ENCODE data around the gene FERD3L. TPM values are rescaled to one million over a fixed set of nuclear protein-coding genes. Genes with fewer than 3 reads are reported as not detected.

The FERD3L gene
- total and polyA plus RNA-seq, 2 of the 8 experiments (the other 6 are each of a cell fraction or from before 2014, with no cell fraction given): not detected

GRCh38 chr7:19113855-19114550 is 31.2 kb downstream of the FERD3L start:
- POLR2A ChIA-PET (ENCODE audit: partially characterized antibody): interaction anchor here (0.9 kb wide), 1 partner anchor 32 kb away, joined by 3 read pairs; no protein-coding TSS in a partner anchor
- H3K14ac ChIP-seq (ENCODE audit: insufficient read length): no peak overlapping the region
- no peak overlapping the region for H4K91ac ChIP-seq (replicated peaks; ENCODE audit: insufficient read length, low read length)
- no peak overlapping the region for H2BK5ac ChIP-seq (ENCODE audit: low read depth, low read length)
- H3K9ac ChIP-seq (replicated peaks in 1 of 4; ENCODE audit: extremely low read depth in 1 of 4, low read depth in 3 of 4, low read length in 3 of 4): no peak overlapping the region
- H2AFZ ChIP-seq (ENCODE audit: low read length): no peak overlapping the region
- H3K79me1 ChIP-seq (ENCODE audit: low read depth, low read length): no peaks in the 10 kb centered on the region
- WGBS, 2 experiments (ENCODE audit: extremely low coverage in 1 of 2, insufficient coverage in 1 of 2, insufficient read length in 1 of 2, insufficient replicate concordance in 2 of 2, low coverage in 1 of 2, low lambda C conversion rate in 2 of 2, missing lambda C conversion rate in 1 of 2): 11 to 100% methylated on average over 1 to 3 of the region's 3 CpGs
- H3K36me3 ChIP-seq (ENCODE audit: control insufficient read depth in 2 of 4, insufficient read depth in 4 of 4, low read length in 3 of 4): no peaks in the 10 kb centered on the region; a peak in 1 of 8 replicates
- peaks cover 71 to 99% (median 91%) of the 10 kb centered on the region in 4 experiments for H3K27me3 ChIP-seq (replicated peaks in 1 of 4; ENCODE audit: control insufficient read depth in 3 of 4, extremely low read depth in 1 of 4, insufficient read depth in 3 of 4, low read length in 3 of 4)
- CTCF ChIA-PET (ENCODE audit: partially characterized antibody): interaction anchor here (0.7 to 1.9 kb wide), 3 partner anchors 18 to 226 kb away, joined by 3 to 5 read pairs (median 5); no protein-coding TSS in a partner anchor
- H3K18ac ChIP-seq (ENCODE audit: extremely low read depth, low read length): no peak overlapping the region
- H3K23me2 ChIP-seq (ENCODE audit: low read depth, low read length): peaks cover 18% of the 10 kb centered on the region; the same call in 1 of the 2 replicates
- H4K8ac ChIP-seq (ENCODE audit: extremely low read depth, insufficient read depth, low read length): no peak overlapping the region
- H4K20me1 ChIP-seq (replicated peaks in 1 of 2; ENCODE audit: control insufficient read depth in 1 of 2, insufficient read depth in 2 of 2, low read length in 2 of 2): peaks cover 10 to 19% of the 10 kb centered on the region in 2 experiments
- no peak overlapping the region for H3K56ac ChIP-seq (replicated peaks; ENCODE audit: insufficient read length, low read depth, low read length)
- no peak overlapping the region for H3K23ac ChIP-seq (ENCODE audit: insufficient read length)
- FAIRE-seq: no peak
- no peaks in the 10 kb centered on the region for H3K9me3 ChIP-seq (ENCODE audit: insufficient read depth in 2 of 2, low read depth in 1 of 2, low read length in 1 of 2)
- DNase-seq (ENCODE audit: low read depth in 1 of 2, low spot score in 2 of 2): no peak
- H3K4me1 ChIP-seq (replicated peaks in 1 of 4; ENCODE audit: control insufficient read depth in 3 of 4, insufficient read depth in 4 of 4, low read length in 3 of 4): peaks cover 13 to 31% (median 18%) of the 10 kb centered on the region in 4 experiments
- H3K79me2 ChIP-seq (ENCODE audit: control insufficient read depth in 1 of 2, insufficient read depth in 2 of 2, low read length in 2 of 2): no peaks in the 10 kb centered on the region
- H3K27ac ChIP-seq (ENCODE audit: low read depth, low read length): no peak overlapping the region
- H3K4me2 ChIP-seq (ENCODE audit: insufficient read depth in 1 of 2, low read depth in 2 of 2, low read length in 2 of 2): no peak overlapping the region
- no peak overlapping the region for H2BK20ac ChIP-seq (ENCODE audit: low read length)
- H2BK15ac ChIP-seq (ENCODE audit: low read length): no peak overlapping the region
- H4K5ac ChIP-seq (ENCODE audit: insufficient read length, low read depth, low read length): no peak overlapping the region
- H2AK5ac ChIP-seq (ENCODE audit: low read depth, low read length): no peak overlapping the region
- no peak overlapping the region for H2BK120ac ChIP-seq (replicated peaks; ENCODE audit: low read depth, low read length)
- no peak overlapping the region for H3K4me3 ChIP-seq (ENCODE audit: extremely low read depth in 1 of 4, insufficient read depth in 2 of 4, low read depth in 3 of 4, low read length in 4 of 4)
- H3K4ac ChIP-seq (replicated peaks; ENCODE audit: insufficient read length, low read depth, low read length): no peak overlapping the region
- no peak overlapping the region for H2BK12ac ChIP-seq (ENCODE audit: low read depth, low read length)
- TF ChIP-seq SP2 (IDR thresholded peaks at IDR 0.05; ENCODE audit: low read length) (no peak), KDM4A (IDR thresholded peaks at IDR 0.05; ENCODE audit: low read depth, low read length, severe bottlenecking) (no peak), SP1 (IDR thresholded peaks at IDR 0.05; ENCODE audit: low read depth, low read length) (no peak), MAX (IDR thresholded peaks at IDR 0.05) (no peak), ASH2L (IDR thresholded peaks at IDR 0.05; ENCODE audit: low read length) (no peak), KDM1A (IDR thresholded peaks at IDR 0.05; ENCODE audit: borderline replicate concordance, low read length) (no peak), ATF3 (IDR thresholded peaks at IDR 0.05; ENCODE audit: insufficient read depth, low read depth, low read length) (no peak), E2F6 (IDR thresholded peaks at IDR 0.05) (no peak), RNF2 (IDR thresholded peaks at IDR 0.05; ENCODE audit: borderline replicate concordance, low read depth, low read length, missing control alignments, poor library complexity, severe bottlenecking) (no peak), POLR2A (IDR thresholded peaks at IDR 0.05; ENCODE audit: control extremely low read depth in 1 of 2, low read depth in 2 of 2, low read length in 2 of 2) (no peak), JUND (IDR thresholded peaks at IDR 0.05; ENCODE audit: low read length) (no peak), CREB1 (IDR thresholded peaks at IDR 0.05) (no peak)

Data from H1 (cell line).